CD14-positive monocyte (primary cell): Measurements from ENCODE around the gene OR10H3. TPM values are rescaled to one million over a fixed set of nuclear protein-coding genes. Genes with fewer than 3 reads are reported as not detected.

Experiments used
- DNase-seq, 3 donors: peaks; one replicate each; pipeline ENCODE4 v3.0.0-alpha.2; 2011 to 2022
- H2AFZ ChIP-seq: 2 replicates; pipeline ENCODE4 v1.6.0; 2012; ENCODE audit warnings: mild to moderate bottlenecking, low read depth, low read length, inconsistent platforms; ENCODE audit not compliant: insufficient read depth, poor library complexity, severe bottlenecking
- H3K27ac ChIP-seq, 2 donors: 1 replicate in 1 of 2; 2 replicates in 1 of 2; pipeline ENCODE4 v1.5.1; 2012 to 2013; ENCODE audit warnings: low read length in 2 of 2, control low read depth in 1 of 2, inconsistent platforms in 1 of 2, low read depth in 1 of 2, mild to moderate bottlenecking in 1 of 2
- H3K27me3 ChIP-seq, 2 donors: one replicate each; pipeline versions ENCODE4 v1.6.0 to v1.6.1; 2011 to 2013; ENCODE audit warnings: low read length in 2 of 2; ENCODE audit not compliant: control insufficient read depth in 2 of 2, insufficient read depth in 2 of 2
- H3K36me3 ChIP-seq, 2 donors: replicated peaks in 1 of 2; 1 replicate in 1 of 2; 2 replicates in 1 of 2; pipeline versions ENCODE4 v1.5.1 to v1.6.1; 2012 to 2013; ENCODE audit warnings: low read length in 2 of 2, control low read depth in 1 of 2, inconsistent platforms in 1 of 2, mild to moderate bottlenecking in 1 of 2; ENCODE audit not compliant: insufficient read depth in 2 of 2, control insufficient read depth in 1 of 2
- H3K4me1 ChIP-seq, 2 donors: 1 replicate in 1 of 2; 2 replicates in 1 of 2; pipeline versions ENCODE4 v1.5.1 to v1.6.1; 2012 to 2013; ENCODE audit warnings: low read length in 2 of 2, control low read depth in 1 of 2, inconsistent platforms in 1 of 2, mild to moderate bottlenecking in 1 of 2, moderate library complexity in 1 of 2; ENCODE audit not compliant: insufficient read depth in 2 of 2, control insufficient read depth in 1 of 2
- H3K4me2 ChIP-seq: replicated peaks from 2 replicates; pipeline ENCODE3; 2012; ENCODE audit warnings: low read length, moderate library complexity, mild to moderate bottlenecking; ENCODE audit not compliant: poor library complexity, severe bottlenecking; ENCODE audit errors: extremely low read depth
- H3K4me3 ChIP-seq, 3 experiments: fragments of 200-600 bp in 1 of 3; sonication (generic) in 1 of 3; replicated peaks in 1 of 3; 1 replicate in 2 of 3; 2 replicates in 1 of 3; pipeline ENCODE4 v1.5.1; 2011 to 2013; ENCODE audit warnings: low read length in 3 of 3, mild to moderate bottlenecking in 3 of 3, control low read depth in 2 of 3, low read depth in 2 of 3, inconsistent platforms in 1 of 3, moderate library complexity in 1 of 3
- H3K79me2 ChIP-seq: 2 replicates; pipeline ENCODE4 v1.6.0; 2012; ENCODE audit warnings: mild to moderate bottlenecking, control low read depth, inconsistent platforms, low read length, moderate library complexity; ENCODE audit not compliant: insufficient read depth
- H3K9ac ChIP-seq: 2 replicates; pipeline ENCODE4 v1.6.0; 2017; ENCODE audit warnings: low read length, mild to moderate bottlenecking; ENCODE audit not compliant: insufficient read depth, poor library complexity, severe bottlenecking
- H3K9me3 ChIP-seq, 2 donors: replicated peaks in 1 of 2; 1 replicate in 1 of 2; 2 replicates in 1 of 2; pipeline versions ENCODE4 v1.5.1 to v1.6.1; 2012 to 2013; ENCODE audit warnings: low read length in 2 of 2, control low read depth in 1 of 2; ENCODE audit not compliant: control insufficient read depth in 1 of 2, insufficient read depth in 1 of 2
- H4K20me1 ChIP-seq: 2 replicates; pipeline ENCODE4 v1.6.0; 2012; ENCODE audit warnings: mild to moderate bottlenecking, low read length, control low read depth, moderate library complexity; ENCODE audit not compliant: insufficient read depth
- H3K27ac Mint-ChIP-seq, 7 donors: one replicate each; pipeline ENCODE4 v1.8.0; 2020; ENCODE audit warnings: mild to moderate bottlenecking in 7 of 7, mixed read lengths in 7 of 7, moderate library complexity in 6 of 7, inconsistent platforms in 2 of 7
- H3K27me3 Mint-ChIP-seq, 3 donors: one replicate each; pipeline ENCODE4 v1.8.0; 2021 to 2022; ENCODE audit warnings: low read depth in 3 of 3, mild to moderate bottlenecking in 3 of 3, mixed read lengths in 3 of 3, moderate library complexity in 3 of 3, inconsistent platforms in 1 of 3
- H3K36me3 Mint-ChIP-seq, 2 donors: one replicate each; pipeline ENCODE4 v1.8.0; 2020; ENCODE audit warnings: mixed read lengths in 2 of 2, inconsistent platforms in 1 of 2, mild to moderate bottlenecking in 1 of 2
- H3K4me1 Mint-ChIP-seq: one replicate; pipeline ENCODE4 v1.8.0; 2020; ENCODE audit warnings: mild to moderate bottlenecking, mixed read lengths
- H3K4me3 Mint-ChIP-seq, 2 donors: one replicate each; pipeline ENCODE4 v1.8.0; 2020; ENCODE audit warnings: mild to moderate bottlenecking in 2 of 2, mixed read lengths in 2 of 2, moderate library complexity in 1 of 2
- H3K9me3 Mint-ChIP-seq, 7 donors: one replicate each; pipeline ENCODE4 v1.8.0; 2020 to 2022; ENCODE audit warnings: mixed read lengths in 7 of 7, mild to moderate bottlenecking in 6 of 7, moderate library complexity in 6 of 7, inconsistent platforms in 2 of 7
- WGBS: methylation state at CpG from one replicate; pipeline ENCODE4 v1.1.5; 2013; ENCODE audit warnings: missing lambda C conversion rate; ENCODE audit not compliant: insufficient coverage; 5-methylcytosine and 5-hydroxymethylcytosine counted together
- intact Hi-C, 2 donors: fragments of 100-400 bp; cut with micrococcal nuclease; formaldehyde crosslinking; loops; one replicate each; pipeline versions ENCODE4 v1.15.0 to v1.15.1; 2023
- polyA plus RNA-seq, 3 donors: library from polyadenylated mRNA; depleted of rRNA in 1 of 3; unstranded in 2 of 3; stranded (reverse) in 1 of 3; fragments of 300-500 nt in 2 of 3; fragments of >200 nt in 1 of 3; fragmentation: Illumina TruSeq in 2 of 3; gene quantifications; 1 replicate in 2 of 3; 2 replicates in 1 of 3; pipeline ENCODE4 v1.2.3, GENCODE V29; 2012 to 2021
- TF ChIP-seq, protein P1 (sequence below): fragments of 200-600 bp; IDR thresholded peaks from one replicate; pipeline ENCODE4 v1.8.0; 2022; ENCODE audit warnings: antibody characterized with exemption, mild to moderate bottlenecking

The OR10H3 gene
- polyA plus RNA-seq, 3 donors: not detected

DNA sequence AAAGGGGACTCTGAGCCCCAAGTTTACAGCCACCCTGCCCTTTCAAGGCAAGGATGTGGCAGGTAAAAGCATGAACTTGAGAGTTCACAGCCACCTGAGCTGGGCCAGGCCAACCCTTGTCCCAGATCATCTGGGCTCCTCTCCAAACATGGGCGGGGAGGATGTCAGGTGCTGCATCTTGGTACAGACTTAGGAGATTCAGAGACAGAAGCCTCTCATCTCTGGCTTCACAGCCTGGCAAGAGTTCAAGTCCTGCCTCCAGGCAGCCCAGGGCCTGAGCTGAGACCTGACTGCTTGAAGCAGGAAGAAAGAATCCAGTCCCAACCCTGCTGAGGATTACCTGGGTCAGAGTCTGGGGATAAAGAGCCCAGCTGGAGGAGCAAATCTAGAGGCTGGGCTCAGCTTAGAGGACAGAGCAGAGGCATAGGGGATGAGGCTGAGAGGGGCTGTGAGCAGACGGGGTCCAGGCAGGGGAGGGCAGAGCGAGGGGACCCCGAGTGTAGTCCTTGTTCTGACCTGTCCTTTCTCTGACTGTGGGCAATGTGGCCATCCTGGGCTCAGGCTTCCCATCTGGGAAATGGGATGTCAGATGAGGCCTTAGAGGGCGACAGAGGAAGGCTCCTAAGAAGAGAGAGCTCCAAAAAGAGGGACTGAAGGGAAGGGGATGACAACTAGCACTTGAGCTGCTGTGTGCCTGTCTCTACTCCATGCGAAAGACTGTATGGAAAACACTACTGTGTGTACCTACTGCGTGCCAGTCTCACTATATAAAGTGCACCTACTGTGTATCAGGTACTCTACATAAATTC lies 43.0 kb downstream of the OR10H3 start:
- Histone ChIP-seq H3K27me3 (no peaks in the 10 kb centered on the region), H3K4me3 (no peak overlapping the region), H3K79me2 (no peaks in the 10 kb centered on the region), H4K20me1 (no peaks in the 10 kb centered on the region), H3K9me3 (no peaks in the 10 kb centered on the region), H3K27ac (no peak overlapping the region), H3K4me1 (no peaks in the 10 kb centered on the region), H3K36me3 (no peaks in the 10 kb centered on the region), H3K4me2 (no peak overlapping the region), H2AFZ (no peak overlapping the region), H3K9ac (no peak overlapping the region)
- H3K4me3 Mint-ChIP-seq: no peak overlapping the region
- WGBS: 78% methylated on average over 7 of the region's 7 CpGs
- intact Hi-C loops: no loop called here
- H3K27me3 Mint-ChIP-seq: peaks cover 7 to 11% (median 10%) of the 10 kb centered on the region in 3 donors
- no peak for DNase-seq
- no peaks in the 10 kb centered on the region for H3K36me3 Mint-ChIP-seq
- peaks cover 8% of the 10 kb centered on the region for H3K4me1 Mint-ChIP-seq
- H3K27ac Mint-ChIP-seq: no peak overlapping the region
- TF ChIP-seq, protein P1, sequence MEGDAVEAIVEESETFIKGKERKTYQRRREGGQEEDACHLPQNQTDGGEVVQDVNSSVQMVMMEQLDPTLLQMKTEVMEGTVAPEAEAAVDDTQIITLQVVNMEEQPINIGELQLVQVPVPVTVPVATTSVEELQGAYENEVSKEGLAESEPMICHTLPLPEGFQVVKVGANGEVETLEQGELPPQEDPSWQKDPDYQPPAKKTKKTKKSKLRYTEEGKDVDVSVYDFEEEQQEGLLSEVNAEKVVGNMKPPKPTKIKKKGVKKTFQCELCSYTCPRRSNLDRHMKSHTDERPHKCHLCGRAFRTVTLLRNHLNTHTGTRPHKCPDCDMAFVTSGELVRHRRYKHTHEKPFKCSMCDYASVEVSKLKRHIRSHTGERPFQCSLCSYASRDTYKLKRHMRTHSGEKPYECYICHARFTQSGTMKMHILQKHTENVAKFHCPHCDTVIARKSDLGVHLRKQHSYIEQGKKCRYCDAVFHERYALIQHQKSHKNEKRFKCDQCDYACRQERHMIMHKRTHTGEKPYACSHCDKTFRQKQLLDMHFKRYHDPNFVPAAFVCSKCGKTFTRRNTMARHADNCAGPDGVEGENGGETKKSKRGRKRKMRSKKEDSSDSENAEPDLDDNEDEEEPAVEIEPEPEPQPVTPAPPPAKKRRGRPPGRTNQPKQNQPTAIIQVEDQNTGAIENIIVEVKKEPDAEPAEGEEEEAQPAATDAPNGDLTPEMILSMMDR: no peak
- H3K9me3 Mint-ChIP-seq: peaks cover 0 to 3% (median 0%) of the 10 kb centered on the region in 7 donors

DNA sequence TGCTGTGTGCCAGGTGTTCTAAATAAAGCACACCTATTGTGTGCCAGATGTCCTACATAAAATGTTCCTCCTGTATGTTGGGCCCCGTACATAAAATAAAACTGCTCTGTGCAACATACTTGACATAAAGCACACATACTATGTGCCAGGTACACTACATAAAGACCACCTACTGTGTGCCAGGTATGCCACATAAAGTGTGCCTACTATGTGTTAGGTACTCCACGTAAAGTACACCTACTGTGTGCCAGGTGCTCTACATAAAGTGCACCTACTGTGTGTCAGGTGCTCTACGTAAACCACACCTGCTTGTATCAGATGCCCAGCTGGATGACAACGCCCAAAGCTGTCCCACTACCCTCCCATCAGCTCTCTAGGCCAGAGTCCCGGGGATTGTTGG lies 43.9 kb downstream of the OR10H3 start:
- Histone ChIP-seq H3K27me3 (no peaks in the 10 kb centered on the region), H2AFZ (no peak overlapping the region), H3K27ac (no peak overlapping the region), H3K4me1 (no peaks in the 10 kb centered on the region), H4K20me1 (no peaks in the 10 kb centered on the region), H3K36me3 (no peaks in the 10 kb centered on the region), H3K4me3 (no peak overlapping the region), H3K9ac (no peak overlapping the region), H3K9me3 (no peaks in the 10 kb centered on the region), H3K79me2 (no peaks in the 10 kb centered on the region), H3K4me2 (no peak overlapping the region)
- Mint-ChIP-seq H3K9me3 (peaks cover 0 to 4% (median 0%) of the 10 kb centered on the region in 7 donors), H3K4me3 (no peak overlapping the region), H3K27ac (no peak overlapping the region), H3K36me3 (no peaks in the 10 kb centered on the region), H3K27me3 (peaks cover 8 to 13% (median 12%) of the 10 kb centered on the region in 3 donors), H3K4me1 (peaks cover 8% of the 10 kb centered on the region)
- TF ChIP-seq, protein P1: no peak
- DNase-seq: no peak
- WGBS: 100% methylated on average over 1 of the region's 5 CpGs
- intact Hi-C loops: no loop called here
